ENCODE results near the gene NPY1R.

Gene NPY1R

GRCh38 chr4:163274861-163275260 lies 57.5 kb downstream of the NPY1R start:
- DNase-seq: no peak
